HCT116 (cell line): Measurements from ENCODE around the gene C10orf53. TPM values are rescaled to one million over a fixed set of nuclear protein-coding genes. Genes with fewer than 3 reads are reported as not detected.
A peak's percentile ranks its signal among the peaks of the same experiment; 100 is the strongest.

ENCODE experiments used
- ATAC-seq: fragments of 200-7000 bp; cut with Tn5 transposase; 2 replicates; pipeline ENCODE4 v1.9.1; 2020; ENCODE audit warnings: mild to moderate bottlenecking, moderate library complexity
- BruUV-seq: library from RNA; stranded (reverse); fragments of 400-500 nt; replicated peaks from 2 replicates; lab custom pipeline; 2021; lab: Mats Ljungman, UMichigan
- CTCF ChIA-PET: fragments of 300-600 bp; sonication (Branson Sonifier 250); formaldehyde crosslinking; loops from one replicate; lab custom pipeline; 2021; ENCODE audit warnings: antibody characterized with exemption; lab: Charles Lee
- POLR2A ChIA-PET: fragments of 300-600, 350-600 bp; sonication (Branson Sonifier 250); formaldehyde crosslinking; loops from one replicate; lab custom pipeline; 2021; ENCODE audit warnings: antibody characterized with exemption; lab: Charles Lee
- RAD21 ChIA-PET, 2 experiments: fragments of 300-600 bp; sonication (Branson Sonifier 250); formaldehyde crosslinking; loops; one replicate each; lab custom pipeline; 2023; ENCODE audit warnings: low total read pairs in 2 of 2; ENCODE audit not compliant: uncharacterized antibody in 2 of 2, unreplicated experiment in 2 of 2, low non-redundant PET in 1 of 2; lab: Charles Lee
- DNase-seq: peaks from one replicate; pipeline ENCODE4 v3.0.0-alpha.2; 2010; ENCODE audit warnings: low read depth, low spot score
- H2AFZ ChIP-seq: fragments of 200-600 bp; shearing (Covaris generic), sonication (generic); 2 replicates; pipeline ENCODE4 v1.6.1; 2017; ENCODE audit warnings: low read depth, mixed run types, mixed read lengths, antibody characterized with exemption, low read length; ENCODE audit not compliant: poor library complexity, severe bottlenecking
- H3K27ac ChIP-seq: 2 replicates; pipeline ENCODE4 v1.5.1; 2012; ENCODE audit warnings: low read depth, low read length
- H3K27me3 ChIP-seq: fragments of 200-600 bp; sonication (generic); 2 replicates; pipeline ENCODE4 v1.6.1; 2016; ENCODE audit warnings: mixed run types, low read length, mixed read lengths; ENCODE audit not compliant: insufficient read depth
- H3K36me3 ChIP-seq, 2 experiments: fragments of 200-500 bp in 1 of 2; fragments of 200-600 bp in 1 of 2; sonication (Bioruptor generic) in 1 of 2; sonication (generic) in 1 of 2; 2 replicates each; pipeline versions ENCODE4 v1.5.1 to v1.6.1; 2014 to 2016; ENCODE audit warnings: low read length in 2 of 2, inconsistent platforms in 1 of 2, mixed read lengths in 1 of 2, mixed run types in 1 of 2; ENCODE audit not compliant: insufficient read depth in 2 of 2, control insufficient read depth in 1 of 2
- H3K4me1 ChIP-seq, 2 experiments: fragments of 200-600 bp in 1 of 2; sonication (generic) in 1 of 2; 2 replicates each; pipeline versions ENCODE4 v1.5.1 to v1.6.1; 2012 to 2017; ENCODE audit warnings: low read length in 2 of 2, inconsistent platforms in 1 of 2, mild to moderate bottlenecking in 1 of 2, mixed read lengths in 1 of 2, mixed run types in 1 of 2, moderate library complexity in 1 of 2; ENCODE audit not compliant: insufficient read depth in 2 of 2, control insufficient read depth in 1 of 2
- H3K4me2 ChIP-seq: fragments of 200-600 bp; sonication (generic); 2 replicates; pipeline ENCODE4 v1.6.1; 2017; ENCODE audit warnings: mixed run types, low read length, mixed read lengths
- H3K4me3 ChIP-seq, 2 experiments: fragments of 200-600 bp in 1 of 2; sonication (generic) in 1 of 2; replicated peaks in 1 of 2; 2 replicates each; pipeline ENCODE4 v1.5.1; 2011 to 2016; ENCODE audit warnings: low read length in 2 of 2, control low read depth in 1 of 2, low read depth in 1 of 2, mild to moderate bottlenecking in 1 of 2, mixed read lengths in 1 of 2, mixed run types in 1 of 2
- H3K79me2 ChIP-seq: fragments of 200-600 bp; sonication (generic); 2 replicates; pipeline ENCODE4 v1.6.1; 2017; ENCODE audit warnings: mild to moderate bottlenecking, mixed run types, low read length, moderate library complexity, mixed read lengths; ENCODE audit not compliant: insufficient read depth
- H3K9ac ChIP-seq: fragments of 200-600 bp; sonication (generic); 2 replicates; pipeline ENCODE4 v1.6.1; 2016; ENCODE audit warnings: low read length, mixed read lengths
- H3K9me2 ChIP-seq: fragments of 200-600 bp; sonication (generic), shearing (Covaris generic); 2 replicates; pipeline ENCODE4 v1.6.1; 2017; ENCODE audit warnings: mixed run types, mild to moderate bottlenecking, moderate library complexity; ENCODE audit not compliant: insufficient read depth
- H3K9me3 ChIP-seq, 2 experiments: fragments of 200-500 bp in 1 of 2; fragments of 200-600 bp in 1 of 2; sonication (Bioruptor generic) in 1 of 2; sonication (generic) in 1 of 2; 2 replicates each; pipeline ENCODE4 v1.6.1; 2014 to 2017; ENCODE audit warnings: low read length in 2 of 2, mixed read lengths in 2 of 2, inconsistent platforms in 1 of 2, low read depth in 1 of 2, mild to moderate bottlenecking in 1 of 2, mixed run types in 1 of 2, moderate library complexity in 1 of 2; ENCODE audit not compliant: control insufficient read depth in 1 of 2, insufficient read depth in 1 of 2
- H4K20me1 ChIP-seq: fragments of 200-600 bp; sonication (generic), shearing (Covaris generic); 2 replicates; pipeline ENCODE4 v1.6.1; 2017; ENCODE audit warnings: mixed run types, mild to moderate bottlenecking, moderate library complexity; ENCODE audit not compliant: insufficient read depth
- ATF3 ChIP-seq: IDR thresholded peaks from 2 replicates; pipeline ENCODE4 v1.6.1; 2012
- CBX3 ChIP-seq: IDR thresholded peaks from 2 replicates; pipeline ENCODE4 v1.6.1; 2012; ENCODE audit warnings: low read depth
- CEBPB ChIP-seq: IDR thresholded peaks from 2 replicates; pipeline ENCODE4 v1.6.1; 2012; ENCODE audit warnings: low read depth
- CTCF ChIP-seq, 3 experiments: fragments of 200-600 bp in 1 of 3; sonication (generic) in 1 of 3; IDR thresholded peaks in 2 of 3; conservative IDR thresholded peaks in 1 of 3; 2 replicates each; pipeline ENCODE4 v1.5.1; 2012 to 2017; ENCODE audit warnings: low read depth in 2 of 3, low read length in 2 of 3, antibody characterized with exemption in 1 of 3, borderline replicate concordance in 1 of 3, control low read depth in 1 of 3, mild to moderate bottlenecking in 1 of 3, mixed read lengths in 1 of 3, mixed run types in 1 of 3, moderate library complexity in 1 of 3; ENCODE audit not compliant: insufficient read depth in 1 of 3
- ELF1 ChIP-seq: IDR thresholded peaks from 2 replicates; pipeline ENCODE4 v1.6.1; 2012; ENCODE audit warnings: low read depth, borderline replicate concordance
- FOSL1 ChIP-seq: IDR thresholded peaks from 2 replicates; pipeline ENCODE4 v1.6.1; 2012; ENCODE audit warnings: low read depth
- JUND ChIP-seq: IDR thresholded peaks from 2 replicates; pipeline ENCODE4 v1.6.1; 2012
- MAX ChIP-seq: IDR thresholded peaks from 2 replicates; pipeline ENCODE4 v1.6.1; 2012
- RAD21 ChIP-seq: IDR thresholded peaks from 2 replicates; pipeline ENCODE4 v1.6.1; 2012; ENCODE audit warnings: low read depth, mild to moderate bottlenecking
- SP1 ChIP-seq: IDR thresholded peaks from 2 replicates; pipeline ENCODE4 v1.6.1; 2012; ENCODE audit warnings: low read depth
- SRF ChIP-seq: IDR thresholded peaks from 2 replicates; pipeline ENCODE4 v1.6.1; 2012; ENCODE audit warnings: low read depth
- YY1 ChIP-seq: IDR thresholded peaks from 2 replicates; pipeline ENCODE4 v1.6.1; 2011; ENCODE audit warnings: low read length, low read depth, moderate library complexity, mild to moderate bottlenecking; ENCODE audit not compliant: insufficient replicate concordance; ENCODE audit errors: extremely low read depth
- ZFX ChIP-seq: fragments of 450-650 bp; IDR thresholded peaks from 2 replicates; pipeline ENCODE4 v1.6.1; 2017
- ZNF274 ChIP-seq: fragments of 200-500 bp; sonication (Bioruptor generic); IDR thresholded peaks from 2 replicates; pipeline ENCODE4 v1.6.1; 2014; ENCODE audit warnings: mild to moderate bottlenecking, low read depth, low read length, inconsistent platforms
- intact Hi-C: fragments of 100-400 bp; cut with micrococcal nuclease; formaldehyde crosslinking; loops from 2 replicates; pipeline ENCODE4 v1.10.0; 2022
- total RNA-seq: library from RNA; stranded (reverse); gene quantifications from one replicate; pipeline ENCODE4 v1.2.1, GENCODE V29; 2021; ENCODE audit not compliant: unreplicated experiment

Gene C10orf53
- total RNA-seq, 1 experiment from 2014 or later, result not detected

- DNase-seq, result peak; percentile 8
Measured at GRCh38 chr10:49632406-49633317, 46.8 kb upstream of the C10orf53 start.

More at GRCh38 chr10:49632406-49633317, 46.8 kb upstream of the C10orf53 start:
- CTCF ChIA-PET, result no interaction called here
- peak; percentile 38 for ATAC-seq
- peaks cover 0 to 4% of the 10 kb centered on the region in 2 experiments; a peak in 1 of 4 replicates for H3K4me1 ChIP-seq
- RAD21 ChIA-PET, result no interaction called here
- H3K79me2 ChIP-seq, result no peaks in the 10 kb centered on the region
- BruUV-seq, result no TSS peak
- POLR2A ChIA-PET, result no interaction called here
- no peak overlapping the region for H2AFZ ChIP-seq
- H3K9me3 ChIP-seq, result no peaks in the 10 kb centered on the region
- H3K9me2 ChIP-seq, result no peaks in the 10 kb centered on the region
- no peak overlapping the region for H3K4me3 ChIP-seq
- no peak overlapping the region for H3K9ac ChIP-seq
- no peak overlapping the region for H3K27ac ChIP-seq
- no peaks in the 10 kb centered on the region for H4K20me1 ChIP-seq
- intact Hi-C loops, result no loop called here
- TF ChIP-seq FOSL1 (no peak), YY1 (no peak), CBX3 (no peak), RAD21 (no peak), CTCF (IDR thresholded peaks at IDR 0.05 in 2 of 3, conservative IDR thresholded peaks at IDR 0.05 in 1 of 3; ENCODE audit: borderline replicate concordance in 1 of 3, insufficient read depth in 1 of 3, low read depth in 2 of 3, low read length in 2 of 3) (no peak), SRF (no peak), ZNF274 (no peak), SP1 (no peak), ZFX (no peak), CEBPB (no peak), MAX (no peak), JUND (no peak), ATF3 (no peak), ELF1 (no peak)
- TF ChIP-seq, all 23 proteins: peak for 0
- Histone ChIP-seq H3K36me3 (no peaks in the 10 kb centered on the region), H3K4me2 (0 out of 2 replicates have a peak overlapping the region, but pooled peaks have one; percentile 6), H3K27me3 (peaks cover 13% of the 10 kb centered on the region)
